ENCODE data around the gene CCBE1. TPM values are rescaled to one million over a fixed set of nuclear protein-coding genes. Genes with fewer than 3 reads are reported as not detected.

Gene CCBE1
- polyA plus RNA-seq, 2 of the 4 experiments (the other 2 are of a cell fraction) = 3.0 to 9.9 TPM

DNA sequence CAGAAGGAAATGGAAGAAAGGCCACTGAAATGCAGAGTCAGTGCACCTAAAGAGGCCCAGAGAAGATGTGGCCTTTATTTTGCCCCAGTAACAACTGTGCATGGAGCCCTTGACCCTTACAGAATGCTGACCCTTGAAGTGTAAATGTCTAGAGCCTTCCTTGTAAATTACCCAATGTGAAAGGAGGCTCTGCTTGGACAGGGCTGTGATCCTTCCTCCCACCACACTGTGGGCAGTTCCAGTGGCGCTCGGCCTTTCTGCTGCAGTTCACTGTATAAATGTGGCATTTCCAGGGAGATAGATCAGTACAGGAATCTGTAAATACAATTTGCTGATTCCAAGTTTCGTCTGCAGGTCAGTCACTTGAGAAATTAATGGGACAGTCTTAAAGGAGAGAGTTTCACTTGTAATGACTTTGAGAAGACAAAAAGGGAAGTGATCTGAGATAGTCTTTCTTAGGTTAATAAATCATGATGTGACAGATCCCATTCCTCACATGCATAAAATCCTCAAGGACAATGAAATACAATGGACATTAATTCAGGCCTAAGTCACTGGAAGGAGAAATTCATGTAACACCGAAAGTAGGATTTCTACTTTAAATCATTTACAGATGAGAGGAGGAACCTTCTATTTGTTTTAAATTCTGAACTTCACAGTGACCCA is 204.3 kb downstream of the CCBE1 start:
- ChIA-PET CTCF (no interaction called here), POLR2A (no interaction called here)
- no peak overlapping the region for H3K4me3 ChIP-seq
- H3K27ac ChIP-seq = no peak overlapping the region
- no peaks in the 10 kb centered on the region for H3K9me3 ChIP-seq
- ATAC-seq = no peak
- TF ChIP-seq ZNF302 (CRISPR knock-in tag; IDR thresholded peaks at IDR 0.05) = no peak
- no peak for TF ChIP-seq ESRRA (IDR thresholded peaks at IDR 0.05; ENCODE audit: borderline replicate concordance, low read length)
- no peak for TF ChIP-seq TFCP2L1 (CRISPR knock-in tag; IDR thresholded peaks at IDR 0.05)
- no peak for TF ChIP-seq HOXA7 (CRISPR knock-in tag; IDR thresholded peaks at IDR 0.05)
- TF ChIP-seq NR3C1 (IDR thresholded peaks at IDR 0.05) = no peak
- TF ChIP-seq HEYL (CRISPR knock-in tag; IDR thresholded peaks at IDR 0.05) = no peak
- TF ChIP-seq, protein P1, sequence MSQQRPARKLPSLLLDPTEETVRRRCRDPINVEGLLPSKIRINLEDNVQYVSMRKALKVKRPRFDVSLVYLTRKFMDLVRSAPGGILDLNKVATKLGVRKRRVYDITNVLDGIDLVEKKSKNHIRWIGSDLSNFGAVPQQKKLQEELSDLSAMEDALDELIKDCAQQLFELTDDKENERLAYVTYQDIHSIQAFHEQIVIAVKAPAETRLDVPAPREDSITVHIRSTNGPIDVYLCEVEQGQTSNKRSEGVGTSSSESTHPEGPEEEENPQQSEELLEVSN (IDR thresholded peaks at IDR 0.05; ENCODE audit: borderline replicate concordance, low read depth) = no peak
- TF ChIP-seq FOSL2 (IDR thresholded peaks at IDR 0.05) = no peak
- TF ChIP-seq FOSL2 (CRISPR knock-in tag; IDR thresholded peaks at IDR 0.05) = no peak
- H3K4me1 ChIP-seq = no peaks in the 10 kb centered on the region
- DNase-seq (ENCODE audit: low read depth in 1 of 2, low spot score in 1 of 2) = no peak
- no peak overlapping the region for H3K4me2 ChIP-seq
- FAIRE-seq = no peak
- 75% methylated on average over 4 of the region's 4 CpGs for WGBS (ENCODE audit: missing lambda C conversion rate)

DNA sequence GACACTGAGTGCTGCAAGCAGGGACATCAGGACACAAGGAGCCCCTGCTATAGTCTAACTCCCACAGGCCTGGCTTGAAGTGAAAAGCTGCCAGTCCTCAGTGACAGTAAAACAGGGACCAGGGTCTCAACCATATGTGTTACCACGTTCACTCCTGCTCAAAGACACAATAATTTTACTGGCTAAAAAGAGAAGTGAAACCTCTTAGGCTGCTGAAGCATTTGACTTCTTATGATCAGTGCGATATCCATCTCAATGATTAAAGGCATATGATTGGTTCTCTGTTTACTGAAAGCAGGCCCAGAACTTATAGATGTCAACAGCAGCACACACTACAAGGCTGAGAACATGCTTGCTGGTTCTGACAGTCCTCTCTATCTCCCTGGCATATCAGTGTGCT is 208.3 kb downstream of the CCBE1 start:
- ATAC-seq (no peak), FAIRE-seq (no peak), DNase-seq (ENCODE audit: low read depth in 1 of 2, low spot score in 1 of 2) (no peak)
- POLR2A ChIA-PET = no interaction called here
- TF ChIP-seq PHF8 (IDR thresholded peaks at IDR 0.05; ENCODE audit: borderline replicate concordance, low read depth) (no peak), JUN (IDR thresholded peaks at IDR 0.05) (no peak), SMC3 (IDR thresholded peaks at IDR 0.05) (no peak), BCL3 (IDR thresholded peaks at IDR 0.05) (no peak), FOSL2 (IDR thresholded peaks at IDR 0.05) (no peak), FOSL2 (CRISPR knock-in tag; IDR thresholded peaks at IDR 0.05) (no peak), ZC3H11A (IDR thresholded peaks at IDR 0.05) (no peak), GATA3 (IDR thresholded peaks at IDR 0.05; ENCODE audit: borderline replicate concordance) (no peak), HEYL (CRISPR knock-in tag; IDR thresholded peaks at IDR 0.05) (no peak), ELK1 (IDR thresholded peaks at IDR 0.05; ENCODE audit: low read depth, low read length) (no peak), RNF2 (IDR thresholded peaks at IDR 0.05; ENCODE audit: borderline replicate concordance, low read depth) (no peak), RFX5 (IDR thresholded peaks at IDR 0.05) (no peak), RARB (CRISPR knock-in tag; IDR thresholded peaks at IDR 0.05) (no peak), ZFP36 (IDR thresholded peaks at IDR 0.05; ENCODE audit: borderline replicate concordance, partially characterized antibody) (no peak), TFCP2L1 (CRISPR knock-in tag; IDR thresholded peaks at IDR 0.05) (no peak), NR3C1 (IDR thresholded peaks at IDR 0.05) (no peak), MAFK (IDR thresholded peaks at IDR 0.05; ENCODE audit: partially characterized antibody) (no peak), MAX (IDR thresholded peaks at IDR 0.05) (no peak)
- TF ChIP-seq, protein P1 (IDR thresholded peaks at IDR 0.05; ENCODE audit: borderline replicate concordance, low read depth) = no peak
- TF ChIP-seq, protein P2, sequence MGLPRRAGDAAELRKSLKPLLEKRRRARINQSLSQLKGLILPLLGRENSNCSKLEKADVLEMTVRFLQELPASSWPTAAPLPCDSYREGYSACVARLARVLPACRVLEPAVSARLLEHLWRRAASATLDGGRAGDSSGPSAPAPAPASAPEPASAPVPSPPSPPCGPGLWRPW (IDR thresholded peaks at IDR 0.05) = no peak
- TF ChIP-seq, protein P3, sequence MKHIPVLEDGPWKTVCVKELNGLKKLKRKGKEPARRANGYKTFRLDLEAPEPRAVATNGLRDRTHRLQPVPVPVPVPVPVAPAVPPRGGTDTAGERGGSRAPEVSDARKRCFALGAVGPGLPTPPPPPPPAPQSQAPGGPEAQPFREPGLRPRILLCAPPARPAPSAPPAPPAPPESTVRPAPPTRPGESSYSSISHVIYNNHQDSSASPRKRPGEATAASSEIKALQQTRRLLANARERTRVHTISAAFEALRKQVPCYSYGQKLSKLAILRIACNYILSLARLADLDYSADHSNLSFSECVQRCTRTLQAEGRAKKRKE (CRISPR knock-in tag; IDR thresholded peaks at IDR 0.05; ENCODE audit: low read depth) = no peak
- CTCF ChIA-PET = no interaction called here
- H3K4me3 ChIP-seq = no peak overlapping the region
- no peaks in the 10 kb centered on the region for H3K4me1 ChIP-seq
- H3K9me3 ChIP-seq = no peaks in the 10 kb centered on the region
- WGBS (ENCODE audit: missing lambda C conversion rate) = 67% methylated on average over 2 of the region's 2 CpGs
- no peak overlapping the region for H3K4me2 ChIP-seq
- H3K27ac ChIP-seq = no peak overlapping the region
